Ramos (cell line): ENCODE results near the gene COL8A1.

ENCODE experiments used
- in situ Hi-C: fragments of 300-500 bp; cut with MboI; formaldehyde crosslinking; loops from one replicate; pipeline ENCODE4 v1.14.3; 2022; ENCODE audit warnings: low sequenced_read_pairs; ENCODE audit not compliant: unreplicated experiment

COL8A1 gene

DNA sequence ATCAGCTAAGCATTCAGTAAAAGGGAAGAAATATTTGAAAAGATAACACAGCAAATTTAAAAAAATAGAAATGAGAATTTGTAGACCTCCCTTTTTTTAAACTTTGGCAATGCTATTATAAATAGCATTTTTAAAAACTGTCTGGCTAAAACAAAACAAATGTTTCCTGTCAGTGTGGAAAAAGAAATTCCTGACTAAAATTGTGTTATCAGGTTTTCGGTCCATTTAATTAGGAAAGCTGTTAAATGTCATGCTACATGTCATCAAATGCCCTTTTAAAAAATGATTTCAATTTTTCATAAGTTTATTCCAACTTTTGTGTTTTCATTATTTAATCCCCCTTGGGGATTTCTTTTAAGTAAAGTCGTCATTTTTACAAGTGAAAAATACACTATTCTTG is 29.6 kb downstream of the COL8A1 start:
- in situ Hi-C loops = no loop called here

DNA sequence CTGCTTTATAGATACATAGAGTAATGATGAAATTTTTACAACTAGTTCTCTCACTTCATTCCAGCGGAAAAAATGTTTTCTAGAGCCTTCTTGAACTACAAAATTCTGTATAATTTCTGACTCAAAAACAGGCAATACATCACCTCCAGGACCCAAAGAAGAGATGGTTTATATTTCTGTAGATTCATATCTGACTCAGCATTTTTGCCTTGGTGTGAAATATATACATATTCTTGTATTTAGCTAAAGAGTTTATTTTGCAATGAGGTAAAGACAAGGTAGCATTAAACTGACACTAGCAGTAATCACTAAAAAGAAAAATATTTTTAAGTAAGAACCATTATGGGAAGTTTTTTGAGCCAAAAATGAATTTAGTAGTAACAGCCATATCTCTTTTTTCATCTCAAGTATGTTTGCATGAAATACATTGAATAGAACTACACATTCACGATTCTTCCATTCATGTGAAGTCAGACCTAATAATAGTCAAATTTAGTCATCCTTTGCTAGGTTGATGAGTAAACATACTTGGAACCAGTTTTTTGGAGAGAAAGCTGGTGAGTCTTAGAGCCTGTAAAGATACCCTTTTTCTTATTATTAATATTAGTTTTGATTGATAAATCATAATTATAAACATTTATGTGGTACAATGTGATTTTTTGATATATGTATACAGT is 31.6 kb downstream of the COL8A1 start:
- in situ Hi-C loops = no loop called here

DNA sequence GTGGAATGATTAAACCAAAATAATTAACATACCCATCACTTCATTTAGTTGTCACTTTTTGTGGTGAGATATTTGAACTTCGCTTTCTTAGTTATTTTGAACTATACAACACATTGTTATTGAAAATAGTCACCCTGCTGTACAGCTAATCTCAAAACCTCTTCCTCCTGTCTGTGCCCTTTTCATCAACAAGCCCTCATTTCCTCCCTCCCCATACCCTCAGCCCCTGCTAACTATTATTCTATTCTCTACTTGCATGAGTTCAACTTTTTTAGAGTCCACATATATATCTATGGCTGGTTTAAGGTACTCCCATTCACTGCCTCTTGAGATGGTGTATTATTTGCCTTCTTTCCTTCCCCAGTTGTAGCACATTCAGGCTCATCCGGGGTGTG is 32.2 kb downstream of the COL8A1 start:
- in situ Hi-C loops = no loop called here

DNA sequence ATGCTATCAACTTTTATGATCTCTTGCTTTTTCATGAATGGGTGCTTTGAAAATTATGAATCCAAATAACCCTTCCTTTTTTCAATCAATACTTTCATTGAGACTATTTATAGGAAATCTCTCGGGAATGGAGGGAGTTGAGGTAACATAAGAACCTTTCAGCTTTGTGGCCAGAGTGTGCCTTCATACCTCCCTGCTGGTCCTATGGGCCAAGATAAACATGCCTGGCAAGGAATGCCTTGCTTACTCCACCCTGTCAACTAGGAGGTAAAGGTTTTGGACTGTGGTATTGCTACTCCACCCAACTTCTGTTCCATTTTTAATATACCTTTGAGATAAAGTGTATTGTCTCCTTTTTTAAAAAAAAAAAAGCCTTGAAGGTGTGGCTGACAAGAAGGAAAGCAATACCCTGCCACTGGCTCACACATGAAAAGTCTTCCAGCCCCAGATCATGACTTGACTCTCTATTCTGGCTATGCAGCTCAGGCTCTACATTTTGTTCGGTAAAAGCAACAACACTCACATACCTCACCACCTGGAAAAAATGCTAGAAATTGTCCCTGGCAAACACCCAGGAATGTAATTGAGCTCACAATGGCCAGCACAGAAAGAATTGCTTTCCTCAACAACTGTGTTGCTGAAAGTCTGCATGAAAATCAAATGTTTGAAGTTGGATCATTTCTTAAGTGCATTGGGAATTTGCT is 35.8 kb downstream of the COL8A1 start:
- in situ Hi-C loops = no loop called here

DNA sequence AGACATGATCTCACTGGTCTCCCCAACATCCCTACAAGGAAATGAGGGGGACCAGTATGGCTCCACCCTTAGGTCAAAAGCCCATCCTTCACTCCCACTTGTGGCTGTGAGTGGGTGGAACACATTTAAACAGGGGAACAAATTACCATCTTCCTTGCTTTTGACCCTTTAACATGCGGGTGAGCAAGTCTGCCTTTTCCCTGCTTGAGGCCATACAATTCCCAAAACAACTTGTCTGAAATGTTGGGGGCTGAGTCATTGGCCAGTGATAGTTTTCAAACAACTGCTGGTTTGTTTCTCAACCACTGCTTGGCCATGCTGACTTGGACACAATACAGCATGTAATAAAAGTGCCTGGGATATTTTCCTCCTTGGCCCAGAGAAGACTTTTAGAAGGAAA is 39.6 kb downstream of the COL8A1 start:
- in situ Hi-C loops = no loop called here

DNA sequence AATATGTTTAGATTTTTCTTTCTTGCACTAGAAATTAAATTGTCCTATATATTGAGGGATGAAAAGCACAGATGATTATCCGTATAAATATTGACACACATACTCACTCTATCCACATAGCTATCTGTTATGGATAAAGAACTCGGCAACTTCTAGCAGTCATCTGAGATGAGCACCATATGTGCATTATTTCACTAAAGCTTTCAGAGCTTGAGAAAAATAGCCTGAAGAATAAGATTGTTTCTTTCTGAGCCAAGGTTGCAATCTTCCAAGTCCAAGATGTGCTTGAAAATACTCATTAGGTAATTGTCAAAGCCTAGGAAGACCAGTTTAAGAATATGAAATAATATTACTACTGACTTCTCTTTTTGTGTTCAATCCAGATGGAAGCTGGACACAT is 40.5 kb downstream of the COL8A1 start:
- in situ Hi-C loops = no loop called here

DNA sequence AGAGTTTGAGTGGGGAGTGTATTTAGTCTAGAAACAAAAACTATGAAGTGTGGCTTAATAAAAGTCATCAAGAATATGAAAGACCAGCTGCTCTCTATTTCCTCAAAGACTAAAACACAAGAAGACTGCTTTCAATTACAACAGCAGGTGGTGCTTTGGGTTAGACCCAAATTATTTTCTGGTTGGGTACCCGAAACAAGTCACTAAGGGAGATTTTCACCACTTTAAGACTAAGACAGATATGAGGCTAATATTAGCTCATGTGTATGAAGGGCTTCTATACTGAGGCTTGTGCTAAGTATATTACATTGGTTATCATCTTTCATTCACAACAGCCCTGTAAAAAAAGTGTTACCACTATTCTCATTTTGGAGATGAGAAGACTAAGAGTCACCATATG is 43.1 kb downstream of the COL8A1 start:
- in situ Hi-C loops = no loop called here

DNA sequence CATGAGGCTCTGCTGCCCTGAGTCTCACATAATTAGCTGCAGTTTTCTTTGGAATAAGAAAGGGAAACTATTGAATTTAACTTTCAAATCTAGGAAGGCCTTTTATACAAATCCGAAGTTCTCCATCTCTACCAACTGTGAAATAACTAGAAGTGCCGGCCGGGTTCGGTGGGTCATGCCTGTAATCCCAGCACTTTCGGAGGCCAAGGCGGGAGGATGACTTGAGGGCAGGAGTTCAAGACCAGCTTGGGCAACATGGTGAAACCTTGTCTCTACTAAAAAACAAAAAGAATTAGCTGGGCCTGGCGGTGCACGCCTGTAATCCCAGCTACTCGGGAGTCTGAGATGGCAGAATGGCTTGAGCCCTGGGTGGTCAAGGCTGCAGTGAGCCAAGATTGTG is 43.6 kb downstream of the COL8A1 start:
- in situ Hi-C loops = no loop called here

DNA sequence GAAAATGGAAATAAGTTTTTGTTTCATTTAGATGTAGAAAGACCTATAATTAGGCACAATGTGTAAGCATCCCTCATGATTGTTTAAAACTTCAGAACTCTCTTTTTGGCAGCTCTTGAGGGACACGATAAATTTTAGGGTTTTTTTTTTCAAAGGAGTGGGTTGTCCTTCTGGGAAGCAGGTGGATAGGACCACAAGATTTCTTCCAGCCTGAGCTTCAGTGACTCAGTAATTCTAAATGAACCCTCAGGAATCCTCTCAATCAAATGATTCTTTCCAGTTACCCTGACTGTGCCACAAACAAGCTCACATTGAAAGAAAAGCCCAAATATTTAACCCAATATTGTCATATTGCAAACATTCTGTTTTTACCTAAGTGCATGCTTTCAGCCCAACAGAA is 45.1 kb downstream of the COL8A1 start:
- in situ Hi-C loops = no loop called here

DNA sequence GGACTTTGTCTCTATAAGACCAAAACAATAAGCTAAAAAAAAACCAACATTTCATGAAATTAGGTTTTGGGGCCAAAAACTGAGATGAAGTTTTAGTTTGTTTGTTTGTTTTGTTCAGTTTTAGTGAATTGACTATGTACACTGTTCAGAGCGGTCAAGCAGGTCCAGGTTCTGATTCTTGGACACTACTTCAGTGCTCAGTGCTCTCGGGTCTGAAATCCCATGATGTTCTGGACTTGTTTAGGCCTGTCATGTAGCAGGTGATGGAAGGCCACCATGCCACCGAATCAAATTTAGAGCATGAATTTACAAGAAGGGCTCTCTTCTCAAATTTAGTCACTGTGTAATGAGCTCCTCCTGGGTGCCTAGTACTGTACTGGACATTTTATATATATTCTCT is 45.5 kb downstream of the COL8A1 start:
- in situ Hi-C loops = no loop called here

DNA sequence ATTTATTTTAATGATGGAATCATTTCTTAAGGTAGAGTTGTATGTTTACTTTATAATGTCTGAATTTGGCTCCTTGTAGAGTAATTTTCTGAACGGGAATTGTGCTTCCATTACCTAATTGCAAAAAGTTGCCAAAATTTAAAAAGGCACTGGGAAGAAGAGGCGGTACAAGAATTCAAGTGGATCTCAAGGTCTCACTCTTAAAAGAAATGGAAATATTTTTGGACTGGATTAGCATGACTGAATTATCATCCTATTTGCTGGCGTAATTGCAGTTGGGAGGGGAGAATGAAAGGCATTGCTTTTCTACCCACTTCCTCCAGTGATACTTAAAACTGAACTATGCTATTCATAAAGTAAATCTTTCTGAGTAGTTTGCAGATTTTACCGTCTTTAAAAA is 46.2 kb downstream of the COL8A1 start:
- in situ Hi-C loops = no loop called here

DNA sequence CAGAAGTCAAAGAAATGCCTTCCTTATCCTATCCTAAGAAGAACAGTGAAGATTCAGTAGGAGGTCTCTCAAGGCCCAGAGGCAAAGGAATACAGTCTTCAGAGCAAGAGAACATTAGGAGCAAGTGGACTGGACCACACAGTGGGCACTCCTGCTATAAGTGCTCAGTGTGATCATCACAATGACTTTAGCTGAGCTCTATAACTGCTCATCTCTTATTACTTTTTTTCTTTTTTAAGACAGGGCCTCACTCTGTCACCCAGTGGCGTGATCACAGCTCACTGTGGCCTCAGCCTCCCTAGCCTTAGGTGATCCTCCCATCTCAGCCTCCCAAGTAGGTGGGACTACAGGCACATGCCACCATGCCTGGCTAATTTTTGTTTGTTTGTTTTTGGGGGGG is 48.1 kb downstream of the COL8A1 start:
- in situ Hi-C loops = no loop called here

DNA sequence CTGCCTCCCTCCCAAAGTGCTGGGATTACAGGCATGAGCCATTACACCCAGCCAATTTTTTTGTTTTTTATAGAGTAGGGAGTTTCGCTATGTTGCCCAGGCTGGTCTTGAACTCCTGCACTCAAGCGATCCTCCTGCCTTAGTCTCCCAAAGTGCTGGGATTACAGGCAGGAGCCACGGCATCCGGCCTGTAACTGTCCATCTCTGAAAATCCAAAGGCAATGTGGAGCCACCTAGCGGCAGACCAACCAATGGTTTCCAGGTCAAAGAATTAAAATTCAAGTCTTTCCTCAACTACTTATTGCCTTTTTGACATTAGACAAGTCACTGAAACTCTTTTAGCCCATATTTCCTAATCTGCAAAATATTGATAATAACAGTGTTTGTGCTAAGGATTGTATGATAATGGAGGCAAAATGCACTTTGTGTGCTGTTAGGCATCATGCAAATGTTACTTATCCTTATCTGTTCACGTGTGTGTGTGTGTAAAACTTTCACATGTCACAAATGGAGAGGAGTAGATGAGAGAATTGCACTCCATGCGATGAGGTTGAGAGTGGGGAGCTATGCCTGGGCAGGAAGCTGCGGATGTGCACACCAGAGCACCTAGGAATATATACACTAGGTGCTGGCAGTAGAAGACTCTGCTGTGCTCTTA is 48.7 kb downstream of the COL8A1 start:
- in situ Hi-C loops = no loop called here

DNA sequence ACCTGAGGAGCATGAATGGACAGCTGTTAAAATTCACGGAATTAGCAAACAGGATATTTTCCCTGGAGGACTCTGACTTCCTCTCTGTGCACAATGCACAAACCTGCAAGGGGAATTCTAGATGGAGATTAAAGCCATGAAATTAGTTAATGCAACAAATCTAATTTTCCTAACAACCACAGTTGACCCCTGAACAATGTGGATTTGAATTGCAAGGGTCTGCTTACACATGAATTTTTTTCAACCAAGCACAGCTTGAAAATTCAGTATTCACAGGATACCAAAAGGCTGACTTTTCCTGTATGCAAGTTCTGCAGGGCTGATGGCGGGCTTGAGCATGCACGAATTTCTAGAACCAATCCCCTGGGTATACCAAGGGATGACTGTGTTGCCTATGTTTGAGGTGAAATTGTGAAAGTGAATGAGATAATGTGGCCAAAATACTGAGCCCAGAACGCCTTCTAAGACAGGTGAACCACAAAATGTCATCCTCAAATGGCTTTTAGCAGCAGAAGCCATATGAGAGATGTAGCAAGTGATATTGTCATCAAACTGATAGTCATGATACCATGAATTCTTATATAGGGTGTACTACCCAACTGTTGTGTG is 52.5 kb downstream of the COL8A1 start:
- in situ Hi-C loops = no loop called here

DNA sequence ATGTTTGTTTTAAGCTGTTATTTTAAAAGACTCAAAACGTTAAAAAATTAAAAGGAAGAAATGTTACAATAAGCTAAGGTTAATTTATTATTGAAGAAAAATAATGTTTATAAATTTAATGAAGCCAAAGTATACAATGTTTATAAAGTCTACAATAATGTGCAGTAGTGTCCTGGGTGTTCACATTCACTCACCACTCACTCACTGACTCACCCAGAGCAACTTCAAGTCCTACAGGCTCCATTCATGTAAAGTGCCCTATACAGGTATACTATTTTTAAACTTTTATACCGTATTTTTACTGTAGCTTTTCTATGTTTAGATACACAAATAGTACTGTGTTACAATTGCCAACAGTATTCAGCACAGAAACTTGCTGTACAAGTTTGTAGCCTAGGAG is 55.2 kb downstream of the COL8A1 start:
- in situ Hi-C loops = no loop called here

DNA sequence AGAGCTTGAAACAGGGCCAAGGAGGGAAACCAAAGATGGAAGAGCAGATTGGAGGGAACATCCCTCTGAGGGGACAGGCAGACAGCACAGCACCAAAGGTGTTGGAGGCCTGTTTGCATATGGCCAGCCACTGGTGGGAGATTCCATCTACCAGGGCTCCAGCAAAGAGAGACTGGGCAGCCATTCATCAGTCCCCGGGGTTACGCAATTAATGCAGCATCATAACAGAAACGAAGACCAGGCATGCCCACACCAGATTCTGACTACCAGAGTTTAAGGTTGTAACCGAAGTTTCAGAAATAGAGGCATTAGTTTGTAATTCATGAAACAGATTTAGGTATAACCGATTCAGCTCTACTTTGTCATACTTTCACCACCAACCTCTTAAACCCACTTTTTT is 58.1 kb downstream of the COL8A1 start:
- in situ Hi-C loops = no loop called here

DNA sequence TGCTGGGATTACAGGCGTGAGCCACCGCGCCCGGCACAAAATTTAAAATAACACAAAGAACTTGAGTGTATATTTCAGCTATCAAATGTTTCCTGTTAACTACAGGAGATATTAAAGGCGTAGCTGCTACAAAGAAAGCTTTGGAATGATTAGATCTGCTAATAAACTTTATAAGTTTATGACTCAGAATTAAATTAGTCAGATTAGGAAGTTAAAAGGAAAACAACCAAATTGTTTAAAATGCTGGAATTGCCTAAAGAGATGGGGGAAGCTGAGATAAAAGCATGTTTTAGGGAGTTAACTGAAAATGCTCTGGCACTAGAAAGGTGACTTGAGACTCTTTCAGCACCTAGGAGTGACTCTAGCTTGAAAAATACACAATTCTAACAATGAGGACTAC is 58.9 kb downstream of the COL8A1 start:
- in situ Hi-C loops = no loop called here

DNA sequence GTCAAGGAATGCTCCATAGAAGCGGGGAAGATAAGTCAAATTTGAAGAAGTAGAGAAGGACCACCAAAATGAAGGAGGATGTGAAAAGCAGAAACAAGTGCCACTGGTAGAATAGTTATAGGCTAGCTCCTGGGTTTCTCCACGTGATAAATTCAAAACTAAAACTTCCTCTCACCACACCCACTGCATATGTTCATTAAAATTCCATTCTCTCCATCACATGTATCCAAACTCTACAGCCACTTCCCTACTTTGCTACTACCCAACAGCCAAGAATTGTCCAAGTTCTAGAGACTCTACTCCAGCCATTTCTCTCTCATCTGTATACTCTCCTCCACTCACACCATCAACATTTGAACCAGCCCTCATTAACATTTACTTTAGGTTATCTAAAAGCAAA is 60.5 kb downstream of the COL8A1 start:
- in situ Hi-C loops = no loop called here

DNA sequence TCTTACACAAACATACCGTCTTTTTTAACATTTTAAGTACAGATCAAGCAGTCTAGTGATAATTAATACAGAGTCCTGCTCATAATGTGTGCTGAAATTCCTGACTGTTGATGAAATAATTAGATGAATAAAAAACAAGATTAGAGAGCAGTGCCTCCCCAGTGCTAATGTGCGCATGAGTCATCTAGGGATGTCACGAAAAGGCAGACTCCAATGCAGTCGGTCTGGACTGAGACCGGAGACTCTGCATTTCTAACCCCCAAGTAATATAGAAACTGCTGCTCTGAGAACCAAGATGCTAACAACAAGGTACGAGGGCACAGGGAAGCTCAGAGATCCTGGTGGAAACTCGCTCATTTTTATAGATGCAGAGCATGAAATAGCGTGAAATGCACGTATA is 61.4 kb downstream of the COL8A1 start:
- in situ Hi-C loops = no loop called here

DNA sequence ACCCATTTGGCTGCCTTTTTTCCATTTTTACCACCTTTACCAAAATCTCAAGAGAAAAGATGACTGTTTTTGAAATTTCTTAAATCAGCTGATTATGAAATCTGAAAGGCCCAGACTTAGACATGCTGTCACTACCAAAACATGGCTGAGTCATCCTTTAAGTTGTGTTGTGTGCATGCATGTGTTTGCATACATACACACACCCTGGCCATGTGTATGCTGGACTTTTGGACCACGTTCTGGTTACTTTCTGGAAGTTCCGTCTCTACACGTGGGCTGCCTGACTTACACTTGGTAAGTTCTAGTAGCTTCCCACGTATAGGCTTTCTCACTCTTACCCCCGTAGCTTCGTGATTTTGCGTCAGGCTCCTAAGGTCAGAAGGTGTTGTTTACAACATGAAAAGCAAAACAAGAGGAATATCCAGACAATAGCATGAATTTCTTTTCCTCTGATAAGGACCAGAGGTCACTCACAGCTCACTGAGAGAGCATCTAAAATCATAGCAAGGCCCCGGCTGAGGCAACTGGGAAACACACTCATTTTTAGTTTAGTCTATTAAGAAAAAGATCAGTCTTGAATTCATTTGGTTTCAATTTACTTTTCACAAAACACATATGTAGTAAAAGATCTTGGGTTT is 62.4 kb downstream of the COL8A1 start:
- in situ Hi-C loops = no loop called here
